Measurements from ENCODE around the gene CFAP97. TPM values are rescaled to one million over a fixed set of nuclear protein-coding genes. Genes with fewer than 3 reads are reported as not detected.
A peak's percentile ranks its signal among the peaks of the same experiment; 100 is the strongest.

The CFAP97 gene
- total and polyA plus RNA-seq, 9 of the 15 experiments (the other 6 are each of a cell fraction or from before 2014, with no cell fraction given): 17.3 to 57.8 (median 44.4) TPM

- TF ChIP-seq CTBP1 (IDR thresholded peaks at IDR 0.05; ENCODE audit: borderline replicate concordance): peak; percentile 51
- no peak for TF ChIP-seq ELF4 (CRISPR knock-in tag; IDR thresholded peaks at IDR 0.05)
- no peak for TF ChIP-seq NFIX (CRISPR knock-in tag; IDR thresholded peaks at IDR 0.05; ENCODE audit: low read depth)
- TF ChIP-seq ETS2 (tag; IDR thresholded peaks at IDR 0.05; ENCODE audit: borderline replicate concordance, poor library complexity, severe bottlenecking): no peak
- TF ChIP-seq ZBTB26 (CRISPR knock-in tag; IDR thresholded peaks at IDR 0.05): no peak
- TF ChIP-seq, protein P1, sequence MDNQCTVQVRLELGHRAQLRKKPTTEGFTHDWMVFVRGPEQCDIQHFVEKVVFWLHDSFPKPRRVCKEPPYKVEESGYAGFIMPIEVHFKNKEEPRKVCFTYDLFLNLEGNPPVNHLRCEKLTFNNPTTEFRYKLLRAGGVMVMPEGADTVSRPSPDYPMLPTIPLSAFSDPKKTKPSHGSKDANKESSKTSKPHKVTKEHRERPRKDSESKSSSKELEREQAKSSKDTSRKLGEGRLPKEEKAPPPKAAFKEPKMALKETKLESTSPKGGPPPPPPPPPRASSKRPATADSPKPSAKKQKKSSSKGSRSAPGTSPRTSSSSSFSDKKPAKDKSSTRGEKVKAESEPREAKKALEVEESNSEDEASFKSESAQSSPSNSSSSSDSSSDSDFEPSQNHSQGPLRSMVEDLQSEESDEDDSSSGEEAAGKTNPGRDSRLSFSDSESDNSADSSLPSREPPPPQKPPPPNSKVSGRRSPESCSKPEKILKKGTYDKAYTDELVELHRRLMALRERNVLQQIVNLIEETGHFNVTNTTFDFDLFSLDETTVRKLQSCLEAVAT (IDR thresholded peaks at IDR 0.05): 0 out of 4 replicates have a peak, but pooled peaks of 1 of the 2 experiments have one; percentile 15
- TF ChIP-seq ZNF354B (CRISPR knock-in tag; IDR thresholded peaks at IDR 0.05): no peak
- TF ChIP-seq ZC3H8 (IDR thresholded peaks at IDR 0.05): no peak
- TF ChIP-seq NELFE (IDR thresholded peaks at IDR 0.05; ENCODE audit: insufficient read depth, insufficient read length): no peak
- peak; percentile 76 for TF ChIP-seq SOX6 (IDR thresholded peaks at IDR 0.05)
- no peak for TF ChIP-seq ZNF175 (CRISPR knock-in tag; IDR thresholded peaks at IDR 0.05; ENCODE audit: low read depth)
- peak in 1 of 2 experiments; percentile 83; a peak in 1 of 4 replicates for TF ChIP-seq SRF (CRISPR knock-in tag; IDR thresholded peaks at IDR 0.05)
- no peak for TF ChIP-seq PHTF2 (CRISPR knock-in tag; IDR thresholded peaks at IDR 0.05)
- TF ChIP-seq DMBX1 (CRISPR knock-in tag; IDR thresholded peaks at IDR 0.05; ENCODE audit: borderline replicate concordance): no peak
- peak; percentile 47; the same call in 1 of the 2 replicates for TF ChIP-seq FOXM1 (IDR thresholded peaks at IDR 0.05; ENCODE audit: low read depth)
- no peak for TF ChIP-seq FOXM1 (CRISPR knock-in tag; IDR thresholded peaks at IDR 0.05; ENCODE audit: low read depth)
- TF ChIP-seq, protein P2, sequence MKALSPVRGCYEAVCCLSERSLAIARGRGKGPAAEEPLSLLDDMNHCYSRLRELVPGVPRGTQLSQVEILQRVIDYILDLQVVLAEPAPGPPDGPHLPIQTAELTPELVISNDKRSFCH (CRISPR knock-in tag; IDR thresholded peaks at IDR 0.05): no peak
- TF ChIP-seq, protein P2 (tag; IDR thresholded peaks at IDR 0.05): no peak
- no peak for TF ChIP-seq NR1H2 (CRISPR knock-in tag; IDR thresholded peaks at IDR 0.05)
Measured at GRCh38 chr4:185201977-185202962, 1.5 kb downstream of the CFAP97 start (continued).
